Ovary (tissue), 3 donors: ENCODE results near the gene CERS6.

Experiments used
- EP300 ChIP-seq: sonication (generic); formaldehyde crosslinking; IDR thresholded peaks from one replicate; pipeline ENCODE4 v1.6.1; 2017; ENCODE audit warnings: antibody characterized with exemption
- POLR2A ChIP-seq: fragments of 450-650 bp; IDR thresholded peaks from one replicate; pipeline ENCODE4 v1.6.1; 2017; ENCODE audit warnings: antibody characterized with exemption, mild to moderate bottlenecking, moderate library complexity
- TF ChIP-seq, protein P1 (sequence below), 3 donors: fragments of 450-650 bp in 2 of 3; fragments of 200-600 bp in 1 of 3; IDR thresholded peaks; one replicate each; pipeline versions ENCODE4 v1.5.1 to v1.8.0; 2016 to 2022; ENCODE audit warnings: antibody characterized with exemption in 3 of 3, mild to moderate bottlenecking in 1 of 3
- donor health status: DM: no; HTN: no; CAD: no.

DNA sequence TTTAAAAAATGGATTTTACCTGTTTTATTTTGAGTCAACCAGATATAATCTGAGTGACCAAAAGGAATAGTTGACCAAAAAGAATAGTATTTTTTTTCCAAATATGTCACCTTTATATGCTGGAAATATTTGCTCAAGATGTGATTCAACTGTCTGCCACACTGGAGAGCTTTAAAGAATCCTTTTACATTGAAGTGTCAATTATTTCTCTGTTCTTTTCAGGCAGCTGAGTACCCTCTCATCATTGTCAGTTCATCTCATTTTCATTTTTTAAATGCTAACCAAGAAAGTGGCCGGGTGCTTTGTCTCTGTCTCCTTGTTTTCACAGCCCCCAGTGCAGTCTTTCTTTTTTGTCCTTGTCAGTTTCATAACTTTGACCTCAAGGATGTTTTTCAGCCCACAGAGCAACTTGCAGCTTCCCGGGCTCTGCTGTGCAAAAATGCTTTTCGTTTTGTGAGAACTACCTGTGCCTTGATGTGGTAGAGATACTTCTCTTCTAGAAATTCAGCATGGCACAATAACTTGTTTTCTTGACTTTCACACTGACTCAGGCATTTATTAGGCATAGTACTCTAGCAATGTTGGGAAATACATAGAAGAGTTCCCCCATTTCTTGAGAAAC is 23.4 kb upstream of the CERS6 start:
- TF ChIP-seq, protein P1, sequence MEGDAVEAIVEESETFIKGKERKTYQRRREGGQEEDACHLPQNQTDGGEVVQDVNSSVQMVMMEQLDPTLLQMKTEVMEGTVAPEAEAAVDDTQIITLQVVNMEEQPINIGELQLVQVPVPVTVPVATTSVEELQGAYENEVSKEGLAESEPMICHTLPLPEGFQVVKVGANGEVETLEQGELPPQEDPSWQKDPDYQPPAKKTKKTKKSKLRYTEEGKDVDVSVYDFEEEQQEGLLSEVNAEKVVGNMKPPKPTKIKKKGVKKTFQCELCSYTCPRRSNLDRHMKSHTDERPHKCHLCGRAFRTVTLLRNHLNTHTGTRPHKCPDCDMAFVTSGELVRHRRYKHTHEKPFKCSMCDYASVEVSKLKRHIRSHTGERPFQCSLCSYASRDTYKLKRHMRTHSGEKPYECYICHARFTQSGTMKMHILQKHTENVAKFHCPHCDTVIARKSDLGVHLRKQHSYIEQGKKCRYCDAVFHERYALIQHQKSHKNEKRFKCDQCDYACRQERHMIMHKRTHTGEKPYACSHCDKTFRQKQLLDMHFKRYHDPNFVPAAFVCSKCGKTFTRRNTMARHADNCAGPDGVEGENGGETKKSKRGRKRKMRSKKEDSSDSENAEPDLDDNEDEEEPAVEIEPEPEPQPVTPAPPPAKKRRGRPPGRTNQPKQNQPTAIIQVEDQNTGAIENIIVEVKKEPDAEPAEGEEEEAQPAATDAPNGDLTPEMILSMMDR (IDR thresholded peaks at IDR 0.05) = no peak
- no peak for TF ChIP-seq POLR2A
- no peak for TF ChIP-seq EP300
